Measurements from ENCODE around the gene ELMO3.
A peak's percentile ranks its signal among the peaks of the same experiment; 100 is the strongest.

The ELMO3 gene

DNA sequence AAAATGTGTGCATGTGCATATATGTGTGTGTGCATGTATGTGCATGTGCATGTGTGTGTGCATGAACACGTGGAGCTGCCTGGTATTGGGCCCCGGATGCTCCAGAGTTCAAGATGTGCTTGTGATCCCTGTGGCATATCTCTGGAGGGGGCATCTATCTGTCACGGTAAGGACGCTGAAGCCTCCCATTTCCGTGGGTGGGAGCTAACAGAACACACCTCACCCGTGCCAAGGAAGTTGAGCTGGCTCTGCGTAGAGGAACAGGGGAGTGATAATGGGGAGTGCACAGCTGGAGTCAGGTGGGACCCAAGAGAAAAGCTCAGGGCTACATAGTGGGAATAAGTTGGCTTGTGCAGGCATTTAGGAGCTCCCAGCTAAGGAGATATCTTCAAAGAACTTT lies 12.7 kb downstream of the ELMO3 start:
- no peak for DNase-seq (ENCODE audit: low read depth, low spot score)
- H3K27ac ChIP-seq: no peak overlapping the region

GRCh38 chr16:67212766-67213165 lies 13.8 kb downstream of the ELMO3 start:
- DNase-seq (ENCODE audit: low read depth, low spot score): no peak
- peak overlapping the region; percentile 81 for H3K27ac ChIP-seq

DNA sequence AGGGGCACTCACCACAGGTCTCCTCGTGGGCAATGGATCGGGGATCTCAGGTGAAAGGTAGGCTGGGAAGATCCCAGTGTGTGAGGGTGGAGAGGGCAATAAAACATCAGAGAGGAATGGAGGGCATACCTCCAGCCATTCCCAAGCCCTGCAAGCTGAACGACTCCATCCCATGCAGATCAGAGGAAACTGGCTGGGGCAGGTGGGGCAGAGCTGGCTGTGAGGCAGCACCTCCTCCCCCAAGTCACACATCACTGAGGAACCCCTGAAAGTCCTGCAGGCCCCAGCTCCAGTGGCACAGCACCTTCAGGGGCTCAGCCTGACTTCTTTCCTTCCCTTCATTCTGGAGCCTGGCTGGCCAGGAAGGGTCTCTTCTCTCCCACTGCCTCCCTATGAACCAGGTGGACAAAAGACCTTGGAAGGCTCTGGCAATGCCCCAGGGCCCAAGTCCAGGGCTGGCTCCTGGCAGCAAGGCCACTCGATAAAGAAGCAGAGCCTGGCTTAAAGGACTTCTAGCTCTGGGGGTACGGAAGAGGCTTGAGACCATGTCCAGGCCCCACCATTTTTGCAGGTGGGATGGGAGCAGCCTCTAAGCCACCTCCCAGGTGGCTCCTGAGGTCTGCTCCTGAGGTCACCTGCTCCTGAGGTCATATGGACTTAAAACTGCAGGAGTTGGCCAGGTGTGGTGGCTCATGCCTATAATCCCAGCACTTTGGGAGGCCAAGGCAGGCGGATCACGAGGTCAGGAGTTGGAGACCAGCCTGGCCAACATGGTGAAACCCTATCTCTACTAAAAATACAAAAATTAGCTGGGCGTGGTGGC lies 14.5 kb downstream of the ELMO3 start:
- DNase-seq (ENCODE audit: low read depth, low spot score): no peak
- peak overlapping the region; percentile 81 for H3K27ac ChIP-seq

DNA sequence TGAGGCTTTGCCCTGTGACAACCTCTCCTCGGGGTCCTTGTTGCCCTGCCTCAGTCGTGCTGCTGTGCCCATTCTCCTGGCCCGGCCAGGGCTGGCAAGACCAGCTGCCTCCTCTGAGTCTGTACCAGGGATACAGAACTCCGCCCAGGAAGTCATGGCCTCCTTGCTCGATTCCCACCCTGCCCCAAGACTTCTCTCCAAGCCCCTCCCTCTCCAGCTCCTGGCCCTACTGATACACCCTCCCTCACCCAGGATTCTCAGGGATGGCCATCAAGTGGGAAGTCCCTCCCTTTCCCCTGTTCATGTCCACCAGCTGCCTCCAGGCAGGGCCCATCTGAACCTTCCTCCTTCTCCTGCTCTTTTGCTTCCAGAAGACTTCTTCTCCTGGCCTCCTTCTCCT lies 16.8 kb downstream of the ELMO3 start:
- no peak overlapping the region for H3K27ac ChIP-seq

GRCh38 chr16:67216612-67217490 lies 17.9 kb downstream of the ELMO3 start:
- no peak for DNase-seq (ENCODE audit: low read depth, low spot score)
- no peak overlapping the region for H3K27ac ChIP-seq

More for the DNA sequence above, 16.8 kb downstream of the ELMO3 start:
- DNase-seq (ENCODE audit: low read depth, low spot score): no peak

DNA sequence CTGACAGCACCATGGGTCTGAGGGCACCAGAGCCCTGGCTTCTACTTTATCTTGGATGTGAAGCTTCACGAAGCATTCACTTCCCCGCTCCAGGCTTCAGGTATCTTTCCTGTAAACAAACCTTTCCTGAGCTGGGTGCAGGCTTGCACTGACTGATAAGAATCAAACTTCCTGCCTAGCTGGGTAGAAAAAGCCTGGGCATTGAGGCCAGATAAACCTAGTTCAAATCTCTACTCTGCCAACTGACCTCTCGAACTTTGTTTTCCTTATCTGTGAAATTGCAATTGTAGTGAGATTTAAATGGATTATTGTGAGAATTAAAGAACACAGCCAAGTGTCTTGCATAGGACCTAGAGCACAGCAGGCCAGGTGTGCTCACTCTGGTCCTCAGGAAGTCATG lies 25.1 kb downstream of the ELMO3 start:
- no peak for DNase-seq (ENCODE audit: low read depth, low spot score)
- no peak overlapping the region for H3K27ac ChIP-seq

DNA sequence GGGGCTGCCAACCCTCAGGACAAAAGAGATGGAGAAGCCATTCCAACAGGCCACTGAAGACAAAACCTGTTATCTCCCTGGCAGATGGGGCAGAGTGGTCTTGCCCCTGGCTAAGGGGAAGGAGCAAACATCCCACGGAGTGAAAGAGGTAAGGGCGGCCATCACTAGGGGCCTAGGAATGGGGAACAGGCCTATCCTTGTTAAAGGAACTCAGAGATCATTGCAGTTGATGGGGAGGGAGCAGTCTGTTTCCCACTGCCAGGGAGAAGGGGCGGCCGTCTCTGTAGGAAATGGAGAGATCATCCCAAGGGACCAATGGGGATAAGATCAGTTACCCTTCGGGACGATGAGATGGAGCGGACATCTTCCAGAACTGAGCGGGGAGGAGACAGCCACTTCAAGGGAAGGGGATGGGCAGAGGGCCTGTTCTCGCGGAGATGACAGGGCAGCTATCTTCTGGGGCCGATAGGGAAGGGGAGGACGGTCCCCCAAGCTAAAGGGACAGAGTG lies 27.4 kb downstream of the ELMO3 start:
- no peak overlapping the region for H3K27ac ChIP-seq
- DNase-seq (ENCODE audit: low read depth, low spot score): no peak

DNA sequence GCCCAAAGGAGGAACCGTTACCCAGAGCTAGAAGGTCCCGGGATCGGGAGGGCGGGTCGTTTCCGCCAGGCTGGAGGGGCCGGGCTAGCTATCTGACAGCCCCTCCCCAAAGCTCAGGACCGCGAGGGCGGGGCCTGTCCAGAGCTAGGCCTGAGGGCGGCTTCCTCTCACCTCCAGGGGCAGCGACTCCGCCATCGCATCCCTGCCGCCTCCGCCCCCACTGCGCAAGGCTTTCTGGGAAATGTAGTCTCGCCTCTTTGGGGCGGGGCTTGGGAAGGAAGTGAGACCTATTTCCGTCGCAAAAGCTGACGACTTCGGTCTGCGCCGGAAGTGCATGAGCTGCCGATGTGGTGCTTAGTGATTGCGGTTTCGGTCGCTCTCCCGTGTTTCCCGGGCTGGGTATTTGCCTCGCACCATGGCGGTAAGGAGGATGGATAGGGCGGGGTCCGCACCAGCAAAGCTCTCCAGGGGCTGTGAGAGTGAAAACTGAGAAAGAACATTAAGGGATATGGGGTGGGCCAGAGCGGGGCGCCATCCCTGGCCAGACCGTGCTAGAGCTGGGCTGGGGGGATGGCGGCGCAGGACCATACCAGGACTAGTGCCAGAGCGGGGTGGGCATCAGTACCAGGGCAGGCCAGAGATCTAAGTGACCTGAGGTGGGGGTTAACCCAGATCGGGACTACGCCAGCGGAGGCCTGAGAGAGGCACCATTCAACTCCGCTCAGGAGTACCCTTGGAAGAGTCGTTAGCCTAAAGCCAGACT lies 28.1 kb downstream of the ELMO3 start, which contains the start of gene TMEM208:
TMEM208 (plus strand) TSS at position 327 of the 763 bp plus-strand sequence; CDS start at position 416, 89 bp downstream.
- H3K27ac ChIP-seq: peak within 1 kb of the TSS; percentile 63
- DNase-seq (ENCODE audit: low read depth, low spot score): peak; percentile 90

DNA sequence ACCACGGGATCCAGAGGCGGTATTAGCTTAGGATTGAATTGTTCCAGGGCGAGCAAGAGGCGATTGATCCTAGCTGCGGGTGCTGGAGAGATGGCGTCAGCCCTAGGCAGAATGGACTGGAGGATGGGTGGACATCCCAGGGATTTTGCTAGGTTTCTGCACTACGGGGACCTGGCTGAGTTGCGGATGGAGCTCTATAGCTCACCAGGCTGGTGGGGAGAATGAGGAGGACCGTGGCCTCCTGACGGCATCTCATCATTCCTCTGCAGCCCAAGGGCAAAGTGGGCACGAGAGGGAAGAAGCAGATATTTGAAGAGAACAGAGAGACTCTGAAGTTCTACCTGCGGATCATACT lies 28.6 kb downstream of the ELMO3 start:
- H3K27ac ChIP-seq: peak overlapping the region; percentile 63
- no peak for DNase-seq (ENCODE audit: low read depth, low spot score)

GRCh38 chr16:67228034-67228785 lies 29.3 kb downstream of the ELMO3 start:
- DNase-seq (ENCODE audit: low read depth, low spot score): no peak
- H3K27ac ChIP-seq: peak overlapping the region; percentile 63

GRCh38 chr16:67228905-67229304 lies 30.0 kb downstream of the ELMO3 start:
- DNase-seq (ENCODE audit: low read depth, low spot score): no peak
- H3K27ac ChIP-seq: no peak overlapping the region

GRCh38 chr16:67229906-67230808 lies 31.2 kb downstream of the ELMO3 start:
- DNase-seq (ENCODE audit: low read depth, low spot score): no peak
- no peak overlapping the region for H3K27ac ChIP-seq

GRCh38 chr16:67230809-67231660 lies 32.1 kb downstream of the ELMO3 start:
- no peak overlapping the region for H3K27ac ChIP-seq
- no peak for DNase-seq (ENCODE audit: low read depth, low spot score)

- no peak overlapping the region for H3K27ac ChIP-seq
- no peak for DNase-seq (ENCODE audit: low read depth, low spot score)
These were observed 34.7 kb downstream of the ELMO3 start for GRCh38 chr16:67233596-67233995.

- no peak for DNase-seq (ENCODE audit: low read depth, low spot score)
- H3K27ac ChIP-seq: no peak overlapping the region
These were observed 35.3 kb downstream of the ELMO3 start for GRCh38 chr16:67234180-67234597.

DNA sequence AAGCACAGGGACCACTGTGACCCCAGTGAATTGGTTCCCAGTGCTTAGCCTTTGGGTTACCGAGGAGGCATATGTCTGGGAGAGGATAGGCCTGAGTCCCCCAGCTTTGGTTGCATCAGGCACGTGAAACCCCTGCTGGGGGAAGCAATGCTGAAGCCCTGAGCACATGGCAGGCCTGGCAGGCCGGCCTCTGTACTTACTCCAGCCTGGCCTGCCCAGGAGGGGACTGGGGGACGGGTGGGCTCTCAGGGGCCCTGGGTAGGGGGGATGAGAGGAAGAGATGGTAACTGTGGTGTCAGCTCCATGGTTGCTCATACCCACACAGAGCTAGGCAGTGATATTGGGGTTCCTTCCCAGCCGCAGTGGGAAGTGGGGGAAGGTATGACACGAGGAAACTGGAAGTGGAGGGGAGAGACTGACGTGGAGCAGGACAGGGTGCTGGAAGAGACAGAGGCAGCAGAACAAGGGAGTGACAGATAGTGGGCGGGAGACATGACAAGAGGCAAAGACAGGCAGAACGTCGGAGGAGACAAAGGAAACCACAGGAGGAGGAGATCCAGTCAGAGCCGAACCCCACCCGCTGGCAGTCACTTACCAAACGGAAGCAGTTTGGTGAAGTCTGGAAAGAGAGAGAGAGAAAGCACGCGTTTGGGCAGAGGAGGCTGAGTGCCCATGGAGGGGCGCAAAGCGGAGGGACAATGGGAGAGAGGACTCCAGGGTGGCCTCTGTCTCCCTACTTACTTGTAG lies 37.1 kb downstream of the ELMO3 start:
- DNase-seq (ENCODE audit: low read depth, low spot score): no peak
- peak overlapping the region; percentile 11 for H3K27ac ChIP-seq
